H1 (cell line): ENCODE measurements around the gene MVK. TPM values are rescaled to one million over a fixed set of nuclear protein-coding genes. Genes with fewer than 3 reads are reported as not detected.

ENCODE experiments used
- CTCF ChIA-PET: fragments of 300-600 bp; sonication (Branson Sonifier 250); formaldehyde crosslinking; loops from one replicate; lab custom pipeline; 2021; ENCODE audit not compliant: partially characterized antibody; lab: Charles Lee
- POLR2A ChIA-PET: fragments of 300-600 bp; sonication (Branson Sonifier 250); formaldehyde crosslinking; loops from one replicate; lab custom pipeline; 2021; ENCODE audit warnings: inconsistent platforms; ENCODE audit not compliant: partially characterized antibody; lab: Charles Lee
- DNase-seq, 2 experiments: peaks; one replicate each; pipeline versions ENCODE4 v3.0.0 to v3.0.0-alpha.2; 2010 to 2022; ENCODE audit warnings: low spot score in 2 of 2, low read depth in 1 of 2, mixed read lengths in 1 of 2
- FAIRE-seq: peaks from 2 replicates; lab custom pipeline; 2011; peaks lifted over from hg19 to GRCh38; lab: Jason Lieb, UNC
- H2AFZ ChIP-seq: 2 replicates; pipeline ENCODE4 v1.8.1; 2012; ENCODE audit warnings: low read length, inconsistent platforms
- H2AK5ac ChIP-seq: 2 replicates; pipeline ENCODE4 v1.6.1; 2013; ENCODE audit warnings: low read depth, low read length
- H2BK120ac ChIP-seq: replicated peaks from 2 replicates; pipeline ENCODE3; 2013; ENCODE audit warnings: low read depth, low read length, inconsistent platforms
- H2BK12ac ChIP-seq: 2 replicates; pipeline ENCODE4 v1.6.1; 2013; ENCODE audit warnings: low read depth, low read length
- H2BK15ac ChIP-seq: 2 replicates; pipeline ENCODE4 v1.6.1; 2013; ENCODE audit warnings: low read length
- H2BK20ac ChIP-seq: 2 replicates; pipeline ENCODE4 v1.6.1; 2013; ENCODE audit warnings: low read length
- H2BK5ac ChIP-seq: 2 replicates; pipeline ENCODE4 v1.6.1; 2013; ENCODE audit warnings: low read depth, low read length
- H3K14ac ChIP-seq: 2 replicates; pipeline ENCODE4 v1.6.1; 2013; ENCODE audit warnings: inconsistent platforms; ENCODE audit not compliant: insufficient read length
- H3K18ac ChIP-seq: 2 replicates; pipeline ENCODE4 v1.6.1; 2013; ENCODE audit warnings: low read length; ENCODE audit errors: extremely low read depth
- H3K23ac ChIP-seq: 2 replicates; pipeline ENCODE4 v1.6.1; 2013; ENCODE audit warnings: inconsistent platforms; ENCODE audit not compliant: insufficient read length
- H3K23me2 ChIP-seq: 2 replicates; pipeline ENCODE4 v1.6.1; 2013; ENCODE audit warnings: low read depth, low read length
- H3K27ac ChIP-seq: 2 replicates; pipeline ENCODE4 v1.6.1; 2011; ENCODE audit warnings: low read depth, low read length, inconsistent platforms
- H3K27me3 ChIP-seq, 4 experiments: replicated peaks in 1 of 4; 1 replicate in 1 of 4; 2 replicates in 3 of 4; pipeline versions ENCODE4 v1.6.1 to v1.8.1; 2011 to 2013; ENCODE audit warnings: low read length in 3 of 4, mild to moderate bottlenecking in 3 of 4, inconsistent platforms in 2 of 4, mixed read lengths in 2 of 4, moderate library complexity in 1 of 4; ENCODE audit not compliant: control insufficient read depth in 3 of 4, insufficient read depth in 3 of 4; ENCODE audit errors: extremely low read depth in 1 of 4
- H3K36me3 ChIP-seq, 4 experiments: 2 replicates each; pipeline versions ENCODE4 v1.6.1 to v1.8.1; 2011 to 2013; ENCODE audit warnings: mild to moderate bottlenecking in 4 of 4, low read length in 3 of 4, moderate library complexity in 2 of 4, control low read depth in 1 of 4, inconsistent platforms in 1 of 4; ENCODE audit not compliant: insufficient read depth in 4 of 4, control insufficient read depth in 2 of 4
- H3K4ac ChIP-seq: replicated peaks from 2 replicates; pipeline ENCODE3; 2013; ENCODE audit warnings: low read length, low read depth, mixed read lengths, inconsistent platforms; ENCODE audit not compliant: insufficient read length
- H3K4me1 ChIP-seq, 4 experiments: replicated peaks in 1 of 4; 1 replicate in 1 of 4; 2 replicates in 3 of 4; pipeline versions ENCODE4 v1.6.1 to v1.8.1; 2011 to 2013; ENCODE audit warnings: low read length in 3 of 4, inconsistent platforms in 2 of 4, mixed read lengths in 1 of 4; ENCODE audit not compliant: insufficient read depth in 4 of 4, control insufficient read depth in 3 of 4
- H3K4me2 ChIP-seq, 2 experiments: 2 replicates each; pipeline versions ENCODE4 v1.6.1 to v1.8.1; 2011 to 2013; ENCODE audit warnings: low read depth in 2 of 2, low read length in 2 of 2, control low read depth in 1 of 2, inconsistent platforms in 1 of 2, mild to moderate bottlenecking in 1 of 2; ENCODE audit not compliant: insufficient read depth in 1 of 2
- H3K4me3 ChIP-seq, 4 experiments: fragments of 200-600, 300-600 bp in 1 of 4; sonication (generic), shearing (Covaris generic), sonication (Bioruptor Twin) in 1 of 4; 2 replicates each; pipeline versions ENCODE4 v1.5.1 to v1.8.1; 2011 to 2016; ENCODE audit warnings: low read length in 4 of 4, low read depth in 3 of 4, control low read depth in 2 of 4, inconsistent platforms in 2 of 4, mild to moderate bottlenecking in 2 of 4, mixed read lengths in 1 of 4, moderate library complexity in 1 of 4; ENCODE audit not compliant: insufficient read depth in 2 of 4; ENCODE audit errors: extremely low read depth in 1 of 4
- H3K56ac ChIP-seq: replicated peaks from 2 replicates; pipeline ENCODE3; 2013; ENCODE audit warnings: low read depth, mild to moderate bottlenecking, mixed read lengths, low read length, inconsistent platforms; ENCODE audit not compliant: insufficient read length
- H3K79me1 ChIP-seq: 2 replicates; pipeline ENCODE4 v1.6.1; 2013; ENCODE audit warnings: low read depth, low read length, control low read depth
- H3K79me2 ChIP-seq, 2 experiments: 2 replicates each; pipeline versions ENCODE4 v1.6.1 to v1.8.1; 2012 to 2013; ENCODE audit warnings: low read length in 2 of 2, mild to moderate bottlenecking in 2 of 2, inconsistent platforms in 1 of 2; ENCODE audit not compliant: insufficient read depth in 2 of 2, control insufficient read depth in 1 of 2
- H3K9ac ChIP-seq, 4 experiments: replicated peaks in 1 of 4; 1 replicate in 1 of 4; 2 replicates in 3 of 4; pipeline versions ENCODE4 v1.6.1 to v1.8.1; 2011 to 2013; ENCODE audit warnings: low read depth in 3 of 4, low read length in 3 of 4, control low read depth in 2 of 4, mild to moderate bottlenecking in 2 of 4, moderate library complexity in 2 of 4, inconsistent platforms in 1 of 4; ENCODE audit errors: extremely low read depth in 1 of 4
- H3K9me3 ChIP-seq, 2 experiments: 2 replicates each; pipeline versions ENCODE4 v1.6.1 to v1.8.1; 2012 to 2013; ENCODE audit warnings: mild to moderate bottlenecking in 2 of 2, moderate library complexity in 2 of 2, control low read depth in 1 of 2, inconsistent platforms in 1 of 2, low read depth in 1 of 2, low read length in 1 of 2, mixed read lengths in 1 of 2; ENCODE audit not compliant: insufficient read depth in 2 of 2
- H4K20me1 ChIP-seq, 2 experiments: replicated peaks in 1 of 2; 2 replicates each; pipeline versions ENCODE3 to v1.8.1; 2011 to 2013; ENCODE audit warnings: inconsistent platforms in 2 of 2, low read length in 2 of 2, mild to moderate bottlenecking in 1 of 2; ENCODE audit not compliant: insufficient read depth in 2 of 2, control insufficient read depth in 1 of 2
- H4K5ac ChIP-seq: 2 replicates; pipeline ENCODE4 v1.6.1; 2013; ENCODE audit warnings: low read length, low read depth, mixed read lengths, inconsistent platforms; ENCODE audit not compliant: insufficient read length
- H4K8ac ChIP-seq: 2 replicates; pipeline ENCODE4 v1.8.0; 2013; ENCODE audit warnings: mild to moderate bottlenecking, moderate library complexity, low read length, inconsistent platforms; ENCODE audit not compliant: insufficient read depth; ENCODE audit errors: extremely low read depth
- H4K91ac ChIP-seq: replicated peaks from 2 replicates; pipeline ENCODE3; 2013; ENCODE audit warnings: low read length, mixed read lengths, inconsistent platforms; ENCODE audit not compliant: insufficient read length
- CREB1 ChIP-seq: IDR thresholded peaks from 2 replicates; pipeline ENCODE4 v1.6.1; 2012; ENCODE audit warnings: inconsistent platforms
- HDAC6 ChIP-seq: IDR thresholded peaks from one replicate; pipeline ENCODE4 v1.7.1; 2012; ENCODE audit warnings: low read depth, mild to moderate bottlenecking, inconsistent platforms, low read length, moderate library complexity
- JUND ChIP-seq: IDR thresholded peaks from 2 replicates; pipeline ENCODE4 v1.6.1; 2011; ENCODE audit warnings: mild to moderate bottlenecking, improper control_type of control experiment, low read length
- RAD21 ChIP-seq, 2 experiments: IDR thresholded peaks in 1 of 2; conservative IDR thresholded peaks in 1 of 2; 2 replicates each; pipeline ENCODE4 v1.6.1; 2011; ENCODE audit warnings: low read depth in 2 of 2, low read length in 2 of 2, improper control_type of control experiment in 1 of 2, inconsistent platforms in 1 of 2, mild to moderate bottlenecking in 1 of 2, moderate library complexity in 1 of 2
- SAP30 ChIP-seq: fragments of 300-600 bp; sonication (generic); IDR thresholded peaks from 2 replicates; pipeline ENCODE4 v1.7.1; 2012; ENCODE audit warnings: low read length, moderate library complexity, mild to moderate bottlenecking, inconsistent platforms; ENCODE audit not compliant: insufficient read depth, insufficient replicate concordance
- SP1 ChIP-seq: IDR thresholded peaks from 2 replicates; pipeline ENCODE4 v1.6.1; 2011; ENCODE audit warnings: low read depth, low read length
- SRF ChIP-seq: IDR thresholded peaks from 2 replicates; pipeline ENCODE4 v1.6.1; 2011; ENCODE audit warnings: mild to moderate bottlenecking, low read depth, low read length, moderate library complexity
- ZNF274 ChIP-seq: IDR thresholded peaks from 2 replicates; pipeline ENCODE4 v1.7.0; 2012; ENCODE audit warnings: low read length, borderline replicate concordance; ENCODE audit errors: extremely low read depth
- WGBS, 2 experiments: shearing (Covaris generic) in 1 of 2; methylation state at CpG; one replicate each; pipeline versions ENCODE4 v1.1.6 to v1.1.7; 2013 to 2015; ENCODE audit warnings: low lambda C conversion rate in 2 of 2, mixed read lengths in 2 of 2, inconsistent platforms in 1 of 2, low coverage in 1 of 2, missing lambda C conversion rate in 1 of 2; ENCODE audit not compliant: insufficient replicate concordance in 2 of 2, insufficient coverage in 1 of 2, insufficient read length in 1 of 2; ENCODE audit errors: extremely low coverage in 1 of 2, missing lambda C conversion rate in 1 of 2; 5-methylcytosine and 5-hydroxymethylcytosine counted together
- polyA plus RNA-seq, 7 experiments: library from polyadenylated mRNA; depleted of rRNA in 3 of 7; stranded (reverse) in 5 of 7; unstranded in 2 of 7; fragments of >200 nt in 5 of 7; fragments of 200-250 nt in 2 of 7; gene quantifications; 1 replicate in 5 of 7; 2 replicates in 1 of 7; 4 replicates in 1 of 7; pipeline versions ENCODE4 v1.2.1 to v1.2.3, GENCODE V29; 2011 to 2013; ENCODE audit warnings: missing spikeins in 2 of 7, mixed read lengths in 2 of 7
- total RNA-seq: library from RNA; stranded (reverse); fragmentation: NEBNext Ultra II Directional; extraction: Animal tissue kit (Norgen Biotek cat#: 25700); gene quantifications from 2 replicates; pipeline ENCODE4 v1.2.1, GENCODE V29; 2021

MVK gene
- total and polyA plus RNA-seq, 2 of the 8 experiments (the other 6 are each of a cell fraction or from before 2014, with no cell fraction given) = 15.7 to 20.9 TPM

GRCh38 chr12:109579639-109580038 lies 6.0 kb downstream of the MVK start:
- Histone ChIP-seq H3K27ac (no peak overlapping the region), H3K9me3 (no peaks in the 10 kb centered on the region), H3K79me1 (no peaks in the 10 kb centered on the region; the same call in 1 of the 2 replicates), H2BK20ac (no peak overlapping the region), H3K23me2 (no peaks in the 10 kb centered on the region), H3K14ac (no peak overlapping the region), H2BK120ac (no peak overlapping the region), H4K20me1 (peaks cover 0 to 5% of the 10 kb centered on the region in 2 experiments), H2BK15ac (no peak overlapping the region), H2BK5ac (no peak overlapping the region), H4K5ac (no peak overlapping the region), H4K8ac (no peak overlapping the region), H3K18ac (no peak overlapping the region), H3K56ac (no peak overlapping the region), H3K27me3 (no peaks in the 10 kb centered on the region), H3K79me2 (no peaks in the 10 kb centered on the region; a peak in 1 of 4 replicates), H2BK12ac (no peak overlapping the region), H3K4me2 (no peak overlapping the region), H3K4ac (no peak overlapping the region), H2AK5ac (no peak overlapping the region), H3K4me3 (no peak overlapping the region), H3K4me1 (peaks cover 0 to under 1% (median under 1%) of the 10 kb centered on the region in 4 experiments; a peak in 2 of 7 replicates), H4K91ac (no peak overlapping the region), H3K36me3 (peaks cover 8 to 61% (median 18%) of the 10 kb centered on the region in 4 experiments; a peak in 6 of 8 replicates), H3K9ac (no peak overlapping the region), H2AFZ (no peak overlapping the region), H3K23ac (no peak overlapping the region)
- TF ChIP-seq CREB1 (no peak), SAP30 (no peak), RAD21 (IDR thresholded peaks at IDR 0.05 in 1 of 2, conservative IDR thresholded peaks at IDR 0.05 in 1 of 2; ENCODE audit: low read depth in 2 of 2, low read length in 2 of 2) (no peak), JUND (no peak), SP1 (no peak), HDAC6 (no peak), ZNF274 (no peak), SRF (no peak)
- FAIRE-seq = no peak
- ChIA-PET CTCF (interaction anchor here (0.6 to 2.0 kb wide), 2 partner anchors 193 to 1208 kb away, joined by 3 to 4 read pairs; no protein-coding TSS in a partner anchor), POLR2A (no interaction called here)
- no peak for DNase-seq
- 87% methylated on average over 7 of the region's 7 CpGs; no CpG with 5 or more reads in 1 of the 2 experiments for WGBS, 2 experiments
